AG04450 (cell line): ENCODE results near the gene XNDC1N. TPM values are rescaled to one million over a fixed set of nuclear protein-coding genes. Genes with fewer than 3 reads are reported as not detected.

Experiments
- CTCF ChIA-PET: fragments of 300-600, 350-600 bp; formaldehyde crosslinking; extraction: SDS; loops from one replicate; lab custom pipeline; 2022; ENCODE audit warnings: antibody characterized with exemption, inconsistent platforms; lab: Charles Lee
- POLR2A ChIA-PET: fragments of 350-600 bp; formaldehyde crosslinking; extraction: SDS; loops from one replicate; lab custom pipeline; 2021; ENCODE audit warnings: antibody characterized with exemption, inconsistent platforms; lab: Yijun Ruan, JAX
- DNase-seq: peaks from one replicate; pipeline ENCODE4 v3.0.0-alpha.2; 2011; ENCODE audit warnings: low read depth, low spot score
- H3K27ac ChIP-seq: one replicate; pipeline ENCODE4 v1.5.1; 2012; ENCODE audit warnings: low read depth, low read length, control low read depth
- H3K27me3 ChIP-seq: one replicate; pipeline ENCODE4 v1.6.0; 2012; ENCODE audit warnings: low read length; ENCODE audit not compliant: control insufficient read depth, insufficient read depth
- H3K4me3 ChIP-seq: 2 replicates; pipeline ENCODE4 v1.5.1; 2011; ENCODE audit warnings: mild to moderate bottlenecking, low read depth, low read length, control low read depth
- H3K9me3 ChIP-seq: 2 replicates; pipeline ENCODE4 v1.5.1; 2012; ENCODE audit warnings: low read length; ENCODE audit not compliant: control insufficient read depth, insufficient read depth
- CTCF ChIP-seq: IDR thresholded peaks from 2 replicates; pipeline ENCODE4 v1.5.1; 2011; ENCODE audit warnings: low read depth, low read length, control low read depth, inconsistent platforms
- polyA plus RNA-seq: library from polyadenylated mRNA; depleted of rRNA; stranded (reverse); fragments of >200 nt; gene quantifications from 2 replicates; pipeline ENCODE4 v1.2.3, GENCODE V29; 2011

Gene XNDC1N
- polyA plus RNA-seq, 1 experiment = 3.1 TPM

GRCh38 chr11:71940561-71941219 lies 12.3 kb upstream of the XNDC1N start:
- TF ChIP-seq CTCF = no peak
- H3K27me3 ChIP-seq = no peaks in the 10 kb centered on the region
- no peak overlapping the region for H3K27ac ChIP-seq
- DNase-seq = no peak
- no peaks in the 10 kb centered on the region for H3K9me3 ChIP-seq
- ChIA-PET CTCF (no interaction called here), POLR2A (no interaction called here)
- no peak overlapping the region for H3K4me3 ChIP-seq

- no peak for TF ChIP-seq CTCF
- POLR2A ChIA-PET = no interaction called here
- CTCF ChIA-PET = no interaction called here
- DNase-seq = no peak
- no peaks in the 10 kb centered on the region for H3K9me3 ChIP-seq
- no peaks in the 10 kb centered on the region for H3K27me3 ChIP-seq
- no peak overlapping the region for H3K4me3 ChIP-seq
- H3K27ac ChIP-seq = no peak overlapping the region
These were observed 9.4 kb upstream of the XNDC1N start for GRCh38 chr11:71937826-71938225.

GRCh38 chr11:71936825-71937224 lies 8.4 kb upstream of the XNDC1N start:
- no peak for DNase-seq
- H3K27ac ChIP-seq = no peak overlapping the region

GRCh38 chr11:71935338-71935925 lies 7.0 kb upstream of the XNDC1N start:
- Histone ChIP-seq H3K27me3 (no peaks in the 10 kb centered on the region), H3K4me3 (no peak overlapping the region), H3K27ac (no peak overlapping the region), H3K9me3 (no peaks in the 10 kb centered on the region)
- CTCF ChIA-PET = no interaction called here
- no peak for TF ChIP-seq CTCF
- no peak for DNase-seq
- POLR2A ChIA-PET = no interaction called here

More at GRCh38 chr11:71936825-71937224, 8.4 kb upstream of the XNDC1N start:
- TF ChIP-seq CTCF = no peak
- Histone ChIP-seq H3K4me3 (no peak overlapping the region), H3K27me3 (no peaks in the 10 kb centered on the region), H3K9me3 (no peaks in the 10 kb centered on the region)
- POLR2A ChIA-PET = no interaction called here
- CTCF ChIA-PET = no interaction called here

GRCh38 chr11:71934213-71934612 lies 5.8 kb upstream of the XNDC1N start:
- Histone ChIP-seq H3K9me3 (no peaks in the 10 kb centered on the region), H3K4me3 (no peak overlapping the region), H3K27me3 (no peaks in the 10 kb centered on the region), H3K27ac (no peak overlapping the region)
- no peak for TF ChIP-seq CTCF
- CTCF ChIA-PET = no interaction called here
- no peak for DNase-seq
- POLR2A ChIA-PET = no interaction called here
